ENCODE results near the gene ENTPD1.
"Not testable (repeated sequence)": the region's sequence is repeated elsewhere in the genome, so short reads cannot be mapped to it uniquely, and the experiment has no call there.

Gene ENTPD1

GRCh38 chr10:95795602-95796001, 39.6 kb downstream of the ENTPD1 start:
- Histone ChIP-seq H3K36me3 (ENCODE audit: control insufficient read depth in 2 of 2, insufficient read depth in 2 of 2, low read length in 2 of 2) (no peaks in the 10 kb centered on the region), H3K9me3 (ENCODE audit: control insufficient read depth in 2 of 2, low read length in 2 of 2) (no peaks in the 10 kb centered on the region), H3K27me3 (ENCODE audit: control insufficient read depth in 1 of 2, insufficient read depth in 2 of 2, low read length in 2 of 2) (no peaks in the 10 kb centered on the region), H3K27ac (ENCODE audit: low read length) (no peak overlapping the region), H3K4me3 (ENCODE audit: low read length in 2 of 2) (no peak overlapping the region), H3K9ac (ENCODE audit: low read length in 2 of 2) (no peak overlapping the region), H3K4me1 (ENCODE audit: control insufficient read depth, insufficient read depth, low read length) (peaks cover 9% of the 10 kb centered on the region)

DNA sequence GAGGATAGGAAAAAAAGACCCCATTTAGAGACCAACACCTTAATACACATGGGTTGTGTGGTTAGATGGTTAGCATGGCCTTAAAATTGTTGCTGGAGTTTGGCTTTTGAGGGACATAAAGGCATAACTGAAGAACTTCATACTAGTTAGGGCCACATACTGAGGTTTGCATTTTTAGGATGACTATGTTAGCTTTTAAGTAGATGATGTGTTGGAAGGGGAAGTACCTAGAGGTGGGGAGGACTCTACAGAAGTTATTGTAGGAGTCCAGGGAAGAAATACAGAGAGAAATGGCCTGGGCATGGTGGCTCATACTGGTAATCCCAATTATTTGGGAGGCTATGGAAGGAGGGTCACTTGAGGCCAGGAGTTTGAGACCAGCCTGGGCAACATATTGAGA, 40.5 kb downstream of the ENTPD1 start:
- Histone ChIP-seq H3K27ac (ENCODE audit: low read length) (no peak overlapping the region), H3K9me3 (ENCODE audit: control insufficient read depth in 2 of 2, low read length in 2 of 2) (no peaks in the 10 kb centered on the region), H3K36me3 (ENCODE audit: control insufficient read depth in 2 of 2, insufficient read depth in 2 of 2, low read length in 2 of 2) (no peaks in the 10 kb centered on the region), H3K4me1 (ENCODE audit: control insufficient read depth, insufficient read depth, low read length) (peaks cover 9% of the 10 kb centered on the region), H3K9ac (ENCODE audit: low read length in 2 of 2) (no peak overlapping the region), H3K27me3 (ENCODE audit: control insufficient read depth in 1 of 2, insufficient read depth in 2 of 2, low read length in 2 of 2) (no peaks in the 10 kb centered on the region), H3K4me3 (ENCODE audit: low read length in 2 of 2) (no peak overlapping the region)

DNA sequence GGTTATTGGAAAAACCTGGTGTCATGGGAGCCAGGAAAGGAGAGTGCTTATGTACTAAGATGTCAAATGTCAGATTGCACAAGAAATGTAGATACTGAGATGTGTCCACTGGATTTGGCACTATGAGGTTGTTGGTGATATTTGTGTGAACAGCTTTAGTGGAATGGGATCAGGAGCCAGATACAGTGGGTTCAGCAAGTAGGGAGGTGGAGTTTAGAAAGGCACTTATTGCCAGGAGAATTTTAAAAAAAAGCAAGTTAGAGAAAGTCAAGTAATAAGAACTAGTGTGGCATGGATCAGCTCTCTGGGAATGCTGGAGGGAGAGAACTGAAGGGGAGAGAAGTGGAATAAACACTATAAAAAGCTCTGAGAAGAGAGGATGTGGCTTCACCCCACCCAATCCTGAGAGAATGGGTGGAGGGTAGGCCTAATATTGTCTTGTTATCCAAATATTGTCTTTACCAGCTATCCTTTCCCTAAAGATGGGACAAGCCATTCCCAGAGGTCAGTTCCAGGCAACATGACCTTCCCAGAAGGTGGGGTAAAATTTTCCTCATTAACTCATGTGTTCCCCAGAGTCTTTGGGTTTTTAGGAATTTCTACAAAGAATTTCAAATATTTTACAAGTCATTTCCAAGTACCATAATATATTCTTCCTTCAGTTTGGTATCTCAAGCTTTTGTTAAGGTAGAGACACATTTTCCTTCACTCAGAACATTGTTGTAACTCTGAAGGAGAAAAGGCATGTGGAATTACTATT, 42.3 kb downstream of the ENTPD1 start:
- Histone ChIP-seq H3K9me3 (ENCODE audit: control insufficient read depth in 2 of 2, low read length in 2 of 2) (peaks cover 0 to 2% of the 10 kb centered on the region in 2 donors), H3K4me3 (ENCODE audit: low read length in 2 of 2) (no peak overlapping the region), H3K27me3 (ENCODE audit: control insufficient read depth in 1 of 2, insufficient read depth in 2 of 2, low read length in 2 of 2) (no peaks in the 10 kb centered on the region), H3K4me1 (ENCODE audit: control insufficient read depth, insufficient read depth, low read length) (peaks cover under 1% of the 10 kb centered on the region), H3K36me3 (ENCODE audit: control insufficient read depth in 2 of 2, insufficient read depth in 2 of 2, low read length in 2 of 2) (no peaks in the 10 kb centered on the region), H3K9ac (ENCODE audit: low read length in 2 of 2) (no peak overlapping the region), H3K27ac (ENCODE audit: low read length) (no peak overlapping the region)

GRCh38 chr10:95800286-95800685, 44.3 kb downstream of the ENTPD1 start:
- H3K4me3 ChIP-seq (ENCODE audit: low read length in 2 of 2); H3K4me1 ChIP-seq (ENCODE audit: control insufficient read depth, insufficient read depth, low read length); H3K9ac ChIP-seq (ENCODE audit: low read length in 2 of 2): not testable (repeated sequence)

GRCh38 chr10:95806687-95807380, 50.9 kb downstream of the ENTPD1 start:
- H3K4me3 ChIP-seq (ENCODE audit: low read length in 2 of 2); H3K27ac ChIP-seq (ENCODE audit: low read length); H3K9ac ChIP-seq (ENCODE audit: low read length in 2 of 2); H3K9me3 ChIP-seq (ENCODE audit: control insufficient read depth in 2 of 2, low read length in 2 of 2); H3K27me3 ChIP-seq (ENCODE audit: control insufficient read depth in 1 of 2, insufficient read depth in 2 of 2, low read length in 2 of 2); H3K36me3 ChIP-seq (ENCODE audit: control insufficient read depth in 2 of 2, insufficient read depth in 2 of 2, low read length in 2 of 2); H3K4me1 ChIP-seq (ENCODE audit: control insufficient read depth, insufficient read depth, low read length): not testable (repeated sequence)

More at GRCh38 chr10:95800286-95800685, 44.3 kb downstream of the ENTPD1 start:
- H3K27me3 ChIP-seq (ENCODE audit: control insufficient read depth in 1 of 2, insufficient read depth in 2 of 2, low read length in 2 of 2); H3K27ac ChIP-seq (ENCODE audit: low read length); H3K9me3 ChIP-seq (ENCODE audit: control insufficient read depth in 2 of 2, low read length in 2 of 2); H3K36me3 ChIP-seq (ENCODE audit: control insufficient read depth in 2 of 2, insufficient read depth in 2 of 2, low read length in 2 of 2): not testable (repeated sequence)

- H3K9me3 ChIP-seq (ENCODE audit: control insufficient read depth in 2 of 2, low read length in 2 of 2); H3K27ac ChIP-seq (ENCODE audit: low read length); H3K4me1 ChIP-seq (ENCODE audit: control insufficient read depth, insufficient read depth, low read length); H3K4me3 ChIP-seq (ENCODE audit: low read length in 2 of 2); H3K36me3 ChIP-seq (ENCODE audit: control insufficient read depth in 2 of 2, insufficient read depth in 2 of 2, low read length in 2 of 2); H3K9ac ChIP-seq (ENCODE audit: low read length in 2 of 2); H3K27me3 ChIP-seq (ENCODE audit: control insufficient read depth in 1 of 2, insufficient read depth in 2 of 2, low read length in 2 of 2): not testable (repeated sequence)
Measured at GRCh38 chr10:95808705-95809308, 52.8 kb downstream of the ENTPD1 start.

- Histone ChIP-seq H3K9ac (ENCODE audit: low read length in 2 of 2) (no peak overlapping the region), H3K27me3 (ENCODE audit: control insufficient read depth in 1 of 2, insufficient read depth in 2 of 2, low read length in 2 of 2) (no peaks in the 10 kb centered on the region), H3K4me3 (ENCODE audit: low read length in 2 of 2) (no peak overlapping the region), H3K36me3 (ENCODE audit: control insufficient read depth in 2 of 2, insufficient read depth in 2 of 2, low read length in 2 of 2) (no peaks in the 10 kb centered on the region), H3K27ac (ENCODE audit: low read length) (no peak overlapping the region), H3K9me3 (ENCODE audit: control insufficient read depth in 2 of 2, low read length in 2 of 2) (no peaks in the 10 kb centered on the region), H3K4me1 (ENCODE audit: control insufficient read depth, insufficient read depth, low read length) (peaks cover 3% of the 10 kb centered on the region)
Measured at GRCh38 chr10:95809370-95810197, 53.6 kb downstream of the ENTPD1 start.

DNA sequence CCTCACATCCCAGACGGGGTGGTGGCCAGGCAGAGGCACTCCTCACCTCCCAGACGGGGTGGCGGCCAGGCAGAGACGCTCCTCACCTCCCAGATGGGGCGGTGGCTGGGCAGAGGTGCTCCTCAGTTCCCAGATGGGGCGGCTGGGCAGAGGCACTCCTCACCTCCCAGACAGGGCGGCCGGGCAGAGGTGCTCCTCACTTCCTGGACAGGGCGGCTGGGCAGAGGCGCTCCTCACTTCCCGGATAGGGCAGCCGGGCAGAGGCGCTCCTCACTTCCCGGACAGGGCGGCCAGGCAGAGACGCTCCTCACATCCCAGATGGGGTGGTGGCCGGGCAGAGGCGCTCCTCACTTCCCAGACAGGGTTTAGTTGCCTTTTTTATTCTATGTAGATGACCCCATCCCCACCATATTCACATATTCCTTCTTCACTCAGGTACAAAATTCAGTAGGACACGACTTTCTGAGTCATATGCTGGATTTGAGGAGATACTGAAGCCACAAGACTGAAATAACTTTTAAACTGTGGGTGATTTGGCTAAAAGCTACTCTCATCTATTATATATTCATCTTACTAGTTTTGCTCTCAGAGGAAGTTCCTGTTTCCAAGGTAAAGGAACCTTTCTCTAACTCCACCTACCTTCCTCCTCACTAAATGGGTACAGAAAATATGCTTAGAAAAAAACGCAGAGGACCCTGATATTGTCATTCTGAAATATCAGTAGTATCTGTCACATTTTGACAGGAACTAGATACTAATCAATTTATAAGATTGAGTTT, 54.4 kb downstream of the ENTPD1 start:
- no peak overlapping the region for H3K4me3 ChIP-seq (ENCODE audit: low read length in 2 of 2)
- no peaks in the 10 kb centered on the region for H3K9me3 ChIP-seq (ENCODE audit: control insufficient read depth in 2 of 2, low read length in 2 of 2)
- H3K9ac ChIP-seq (ENCODE audit: low read length in 2 of 2) = no peak overlapping the region
- no peak overlapping the region for H3K27ac ChIP-seq (ENCODE audit: low read length)
- H3K4me1 ChIP-seq (ENCODE audit: control insufficient read depth, insufficient read depth, low read length) = peaks cover 3% of the 10 kb centered on the region
- H3K27me3 ChIP-seq (ENCODE audit: control insufficient read depth in 1 of 2, insufficient read depth in 2 of 2, low read length in 2 of 2) = no peaks in the 10 kb centered on the region
- H3K36me3 ChIP-seq (ENCODE audit: control insufficient read depth in 2 of 2, insufficient read depth in 2 of 2, low read length in 2 of 2) = no peaks in the 10 kb centered on the region

DNA sequence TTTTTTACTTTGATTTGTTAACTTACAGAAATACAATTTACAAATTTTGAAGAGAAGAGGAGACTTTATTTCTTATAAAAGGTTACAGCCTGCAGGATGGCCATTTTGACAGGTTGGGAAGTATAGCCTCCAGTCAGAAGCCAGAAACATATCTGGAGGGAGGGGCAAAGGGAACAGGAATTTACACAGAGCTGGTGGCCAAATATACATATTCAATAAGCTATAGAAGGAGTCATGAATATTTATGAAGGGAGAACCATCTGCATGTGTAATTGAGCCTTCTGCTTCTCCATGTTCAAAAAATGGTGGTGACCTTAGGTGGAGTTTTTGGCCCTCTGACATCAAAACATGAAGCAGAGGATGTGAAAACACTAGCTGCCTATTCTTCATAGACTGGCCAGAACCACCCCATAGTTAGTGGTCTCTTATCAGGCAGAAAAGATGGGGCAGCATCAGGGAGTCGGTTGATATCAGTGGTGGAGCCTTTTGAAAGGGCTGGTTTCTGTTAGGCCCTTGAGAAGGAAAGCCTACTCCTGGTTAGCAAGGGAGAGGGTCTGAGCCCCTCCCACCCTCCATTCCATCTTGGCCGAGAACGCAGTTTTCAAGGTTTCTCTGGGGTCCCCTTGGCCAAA, 57.2 kb downstream of the ENTPD1 start:
- Histone ChIP-seq H3K4me1 (ENCODE audit: control insufficient read depth, insufficient read depth, low read length) (peaks cover 3% of the 10 kb centered on the region), H3K36me3 (ENCODE audit: control insufficient read depth in 2 of 2, insufficient read depth in 2 of 2, low read length in 2 of 2) (peaks cover 3% of the 10 kb centered on the region in 2 donors), H3K27me3 (ENCODE audit: control insufficient read depth in 1 of 2, insufficient read depth in 2 of 2, low read length in 2 of 2) (no peaks in the 10 kb centered on the region), H3K4me3 (ENCODE audit: low read length in 2 of 2) (no peak overlapping the region), H3K9me3 (ENCODE audit: control insufficient read depth in 2 of 2, low read length in 2 of 2) (no peaks in the 10 kb centered on the region), H3K27ac (ENCODE audit: low read length) (no peak overlapping the region), H3K9ac (ENCODE audit: low read length in 2 of 2) (no peak overlapping the region)

Measured in stomach smooth muscle (tissue), 2 donors.